Cardiac septum (tissue), 1 donor: ENCODE data around the gene CWC27. TPM values are rescaled to one million over a fixed set of nuclear protein-coding genes. Genes with fewer than 3 reads are reported as not detected.
"Not testable (repeated sequence)": the region's sequence is repeated elsewhere in the genome, so short reads cannot be mapped to it uniquely, and the experiment has no call there.

ENCODE experiments used
- DNase-seq: peaks from one replicate; pipeline ENCODE4 v3.0.0-alpha.2; 2020; ENCODE audit warnings: low spot score
- intact Hi-C: fragments of 100-400 bp; cut with DNase I; formaldehyde crosslinking; loops from one replicate; pipeline ENCODE4 v1.14.0; 2022
- total RNA-seq: library from RNA; stranded (reverse); fragmentation: NEBNext Ultra II Directional; extraction: Animal tissue kit (Norgen Biotek cat#: 25700); gene quantifications from one replicate; pipeline ENCODE4 v1.2.1, GENCODE V29; 2021
- donor health status: DM: no; HTN: no; CAD: no.

The CWC27 gene
- total RNA-seq, 1 donor from 2014 or later, result 19.9 TPM

DNA sequence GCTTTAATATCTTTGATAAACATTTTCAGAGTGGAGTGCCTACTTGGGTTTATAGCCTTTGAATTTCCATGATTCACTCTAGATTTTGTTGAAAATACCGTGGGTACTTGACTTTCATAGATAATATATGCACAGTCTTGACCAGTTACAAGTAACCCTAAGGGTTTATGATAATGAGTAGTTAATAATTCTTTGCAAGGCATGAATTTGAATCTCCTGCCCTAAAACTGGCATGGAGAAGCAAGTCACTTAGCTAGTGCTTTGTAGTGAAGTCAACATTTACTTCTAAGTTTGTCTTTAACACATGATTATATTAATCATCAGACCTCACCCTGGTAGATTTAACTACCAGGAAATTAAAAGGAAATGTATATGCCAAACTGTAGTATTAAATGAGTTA, 115.8 kb downstream of the CWC27 start:
- DNase-seq, result no peak
- intact Hi-C loops, result no loop called here

DNA sequence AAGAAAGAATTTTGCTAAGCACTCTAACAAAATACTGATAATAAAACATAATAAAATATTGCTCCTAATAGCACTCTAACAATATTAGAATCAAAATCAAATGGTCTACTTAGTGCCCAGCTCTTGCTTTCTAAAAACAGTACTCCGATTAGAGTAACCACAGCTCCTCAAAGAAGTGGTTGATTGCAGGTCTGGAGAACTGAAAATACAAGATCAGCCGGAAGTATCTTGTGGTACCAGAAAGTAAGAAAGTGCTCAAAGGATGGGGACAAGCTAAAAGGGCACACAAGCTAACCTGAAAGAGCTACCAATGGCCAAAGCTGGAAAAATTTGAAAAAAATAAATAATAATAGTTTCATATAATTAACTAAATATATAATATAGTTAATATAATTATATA, 119.2 kb downstream of the CWC27 start:
- intact Hi-C loops, result no loop called here
- no peak for DNase-seq

DNA sequence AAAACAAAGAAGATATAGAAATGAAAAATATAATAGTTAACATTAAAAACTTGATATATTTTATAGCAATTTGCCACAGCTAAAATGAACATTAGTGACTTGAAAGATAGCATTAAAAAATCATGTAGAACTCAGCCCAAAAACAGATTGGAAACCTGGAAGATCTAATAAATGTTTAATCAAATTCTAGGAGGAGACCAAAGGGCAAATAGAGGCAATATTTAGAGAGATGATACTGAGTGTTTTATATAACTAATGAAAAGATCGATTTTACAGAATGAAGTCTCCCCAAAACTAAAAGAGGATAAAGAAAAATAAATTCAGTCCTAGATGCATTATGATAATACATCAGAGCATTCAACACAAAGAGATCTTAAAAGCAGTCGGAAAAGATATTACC, 127.0 kb downstream of the CWC27 start:
- intact Hi-C loops, result no loop called here
- DNase-seq, result no peak

DNA sequence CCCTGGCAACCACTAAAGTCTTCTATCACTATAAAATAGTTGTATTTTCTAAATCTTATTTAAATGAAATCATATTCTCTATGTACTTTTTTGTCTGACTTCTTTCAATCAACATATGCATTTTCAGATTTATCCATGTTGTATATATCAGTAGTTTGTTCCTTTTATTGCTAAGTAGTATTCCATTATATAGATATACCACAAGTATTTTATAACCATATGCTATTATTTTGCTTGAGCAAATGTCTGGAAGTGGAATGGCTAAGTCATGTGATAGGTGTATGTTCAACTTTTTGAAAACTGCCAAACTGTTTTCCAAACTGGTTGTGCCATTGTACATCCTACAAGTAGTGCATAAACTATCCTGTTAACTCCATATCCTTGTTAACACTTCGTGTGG, 131.1 kb downstream of the CWC27 start:
- DNase-seq, result no peak
- intact Hi-C loops, result no loop called here

DNA sequence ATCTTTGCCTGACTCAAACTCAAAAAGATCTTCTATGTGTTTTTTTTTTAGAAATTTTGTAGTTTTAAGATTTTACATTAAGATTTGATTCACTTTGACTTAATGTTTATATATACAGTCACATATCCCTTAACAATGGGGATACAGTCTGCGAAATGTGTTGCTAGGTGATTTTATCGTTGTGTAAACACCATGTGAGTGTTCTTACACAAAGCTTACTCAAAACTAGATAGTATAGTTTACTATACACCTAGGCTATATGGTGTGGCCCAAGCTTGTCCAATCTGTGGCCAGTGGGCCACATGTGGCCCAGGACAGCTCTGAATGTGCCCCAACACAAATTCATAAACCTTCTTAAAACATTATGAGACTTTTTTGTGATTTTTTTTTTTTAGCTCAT, 131.9 kb downstream of the CWC27 start:
- intact Hi-C loops, result no loop called here
- DNase-seq, result no peak

DNA sequence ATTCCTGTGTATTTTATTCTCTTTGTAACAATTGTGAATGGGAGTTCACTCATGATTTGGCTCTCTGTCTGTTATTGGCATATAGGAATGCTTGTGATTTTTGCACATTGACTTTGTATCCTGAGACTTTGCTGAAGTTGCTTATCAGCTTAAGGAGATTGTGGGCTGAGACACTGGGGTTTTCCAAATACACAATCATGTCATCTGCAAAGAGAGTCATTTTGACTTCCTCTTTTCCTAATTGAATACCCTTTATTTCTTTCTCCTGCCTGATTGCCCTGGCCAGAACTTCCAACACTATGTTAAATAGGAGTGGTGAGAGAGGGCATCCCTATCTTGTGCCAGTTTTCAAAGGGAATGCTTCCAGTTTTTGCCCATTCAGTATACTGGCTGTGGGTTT, 138.7 kb downstream of the CWC27 start:
- intact Hi-C loops, DNase-seq: not testable (repeated sequence)

DNA sequence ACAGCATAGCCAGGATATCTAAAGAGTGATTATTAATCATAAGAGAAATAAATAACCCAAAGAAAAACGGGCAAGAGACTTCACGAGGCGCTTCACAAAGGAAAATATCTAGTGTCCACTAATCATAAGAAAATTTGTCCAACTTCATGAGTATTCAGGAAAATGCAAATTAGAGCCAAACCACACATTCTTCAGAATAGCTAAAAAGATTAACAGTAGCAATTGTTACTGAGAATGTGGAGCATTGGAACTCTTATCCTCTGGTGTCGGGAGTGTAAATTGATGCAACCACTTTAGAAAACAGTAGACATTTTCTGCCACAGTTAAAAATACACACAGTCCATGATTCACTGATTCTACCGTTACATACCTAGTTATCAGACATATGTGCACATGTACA, 145.7 kb downstream of the CWC27 start:
- no peak for DNase-seq
- intact Hi-C loops, result no loop called here

DNA sequence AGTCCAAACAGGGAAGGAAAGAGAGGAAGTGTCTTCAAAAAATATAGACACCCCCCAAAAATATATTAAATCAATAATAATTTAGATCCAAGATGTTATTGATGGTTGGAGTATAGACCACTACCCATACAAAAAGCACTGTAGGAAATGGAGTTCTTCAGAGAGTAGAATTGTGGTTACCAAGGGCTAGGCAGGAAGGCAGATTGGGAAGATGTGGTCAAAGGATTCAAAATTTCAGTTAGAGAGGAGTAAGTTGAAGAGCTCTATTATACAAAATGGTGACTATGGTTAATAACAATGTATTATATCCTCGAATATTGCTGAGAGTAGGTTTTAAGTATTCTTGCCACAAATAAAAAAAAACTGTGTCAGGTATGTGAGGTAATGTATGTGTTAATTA, 149.4 kb downstream of the CWC27 start:
- DNase-seq, result no peak
- intact Hi-C loops, result no loop called here

DNA sequence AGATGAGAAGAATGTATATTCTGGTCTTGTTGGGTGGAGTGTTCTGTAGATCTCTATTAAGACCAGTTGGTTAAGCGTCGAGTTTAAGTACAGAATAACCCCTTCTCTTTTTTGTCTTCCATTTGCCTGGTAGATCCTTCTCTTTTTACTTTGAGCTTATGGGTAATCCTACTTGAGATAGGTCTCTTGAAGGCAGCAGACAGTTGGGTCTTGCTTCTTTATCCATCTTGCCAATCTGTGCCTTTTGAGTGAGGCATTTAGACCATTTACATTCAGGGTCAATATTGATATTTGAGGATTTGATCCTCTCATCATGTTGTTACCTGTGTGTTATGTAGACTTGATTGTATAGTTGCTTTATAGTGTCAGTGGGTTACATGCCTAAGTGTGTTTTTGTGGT, 152.7 kb downstream of the CWC27 start:
- no peak for DNase-seq
- intact Hi-C loops, result no loop called here

DNA sequence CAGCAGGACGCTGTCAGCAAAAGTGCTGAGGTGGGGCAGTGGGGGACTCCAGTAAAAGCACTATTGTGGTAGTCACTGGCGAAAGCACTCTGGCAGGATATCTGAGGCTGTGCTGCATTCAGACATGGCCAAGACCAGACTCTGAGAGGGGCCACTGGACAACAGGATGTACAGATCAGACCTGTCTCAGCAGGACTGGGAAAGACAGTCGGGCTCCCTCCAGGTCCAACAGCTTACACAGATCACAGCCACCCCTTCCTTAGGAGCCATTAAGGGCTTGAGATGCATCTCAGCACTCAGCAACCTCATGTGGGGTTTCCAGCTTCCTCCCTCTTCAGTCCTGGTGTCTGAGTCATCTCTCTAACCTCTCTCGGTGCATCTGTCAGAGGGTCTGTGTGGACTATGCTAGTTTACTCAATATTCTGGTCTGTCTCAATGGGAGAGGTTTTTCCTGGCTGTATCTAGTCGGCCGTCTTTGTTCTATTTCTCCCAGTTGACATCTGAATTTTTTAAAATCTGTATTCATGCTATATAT, 154.5 kb downstream of the CWC27 start:
- DNase-seq, result no peak
- intact Hi-C loops, result no loop called here

DNA sequence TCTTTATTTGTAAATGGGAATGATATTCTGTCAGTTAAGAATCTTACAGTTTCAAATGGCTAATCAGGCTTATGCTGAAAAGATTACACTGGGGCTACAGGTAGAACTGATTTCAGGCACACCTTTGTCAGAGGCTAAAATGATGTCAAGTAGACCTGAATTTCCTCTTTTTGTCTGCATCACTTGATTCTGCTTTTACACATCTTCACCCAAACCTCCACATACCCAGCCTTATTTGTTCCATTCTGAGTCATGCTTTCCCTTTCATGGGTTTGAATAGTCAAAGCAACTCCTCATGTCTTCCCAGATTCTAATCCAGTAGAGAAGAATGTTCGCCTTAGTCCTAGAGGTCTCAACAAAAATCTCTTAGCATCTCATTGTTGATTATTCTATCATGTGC, 156.4 kb downstream of the CWC27 start:
- intact Hi-C loops, result no loop called here
- DNase-seq, result no peak

DNA sequence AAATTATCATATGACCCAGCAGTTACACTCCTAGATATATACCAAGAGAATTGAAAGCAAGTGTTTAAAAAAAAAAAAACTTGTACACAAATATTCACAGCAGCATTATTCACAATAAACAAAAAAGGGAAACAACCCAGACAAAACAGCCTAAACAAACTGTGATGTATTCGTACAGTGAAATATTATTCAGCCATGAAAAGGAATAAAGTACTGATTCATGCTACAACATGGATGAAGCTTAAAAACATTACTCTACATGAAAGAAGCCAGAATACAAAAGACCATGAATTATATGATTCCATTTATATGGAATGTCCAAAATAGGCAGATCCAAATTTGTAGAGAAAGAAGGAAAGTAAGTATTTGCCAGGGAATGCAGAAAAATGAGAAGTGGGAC, 161.1 kb downstream of the CWC27 start:
- intact Hi-C loops, result no loop called here
- DNase-seq, result no peak

DNA sequence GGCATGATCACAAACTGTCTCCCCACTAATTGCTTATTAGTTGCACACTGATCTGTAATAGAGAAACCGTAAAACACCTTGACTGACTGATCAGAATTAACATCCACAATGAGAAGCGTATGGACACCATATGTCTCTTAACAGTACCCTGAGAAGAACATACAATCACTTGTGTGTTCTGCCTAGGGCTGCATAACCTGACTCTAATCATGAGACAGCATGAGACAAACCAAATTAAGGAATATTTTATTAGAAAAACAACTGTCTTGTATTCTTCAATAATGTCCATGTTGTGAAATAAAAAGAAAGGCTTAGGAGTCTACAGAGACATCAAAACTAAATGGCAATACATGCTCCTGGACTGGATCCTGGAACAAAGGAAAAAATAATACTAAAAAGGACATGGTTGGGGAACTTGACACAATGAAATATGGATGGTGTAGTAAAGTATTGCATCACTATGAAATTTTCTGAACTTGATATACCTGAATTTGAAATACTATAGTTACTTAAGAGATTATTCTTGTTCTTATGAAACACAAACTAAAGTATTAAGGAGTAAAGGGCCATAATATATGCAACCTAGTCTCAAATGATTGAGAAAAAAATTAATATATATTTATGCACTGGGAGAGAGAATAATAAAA, 162.1 kb downstream of the CWC27 start:
- intact Hi-C loops, result no loop called here
- DNase-seq, result no peak

DNA sequence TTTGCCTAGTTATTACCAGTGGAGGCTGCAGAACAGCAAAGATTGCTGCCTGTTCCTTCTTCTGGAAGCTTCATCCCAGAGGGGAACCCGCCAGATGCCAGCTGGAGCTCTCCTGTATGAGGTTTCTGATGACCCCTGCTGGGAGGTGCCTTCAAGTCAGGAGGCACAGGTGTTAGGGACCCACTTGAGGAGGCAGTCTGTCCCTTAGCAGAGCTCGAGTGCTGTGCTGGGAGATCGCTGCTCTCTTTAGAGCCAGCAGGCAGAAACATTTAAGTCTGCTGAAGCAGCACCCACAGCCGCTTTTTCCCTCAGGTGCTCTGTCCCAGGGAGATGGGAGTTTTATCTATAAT, 170.7 kb downstream of the CWC27 start:
- DNase-seq, intact Hi-C loops: not testable (repeated sequence)

DNA sequence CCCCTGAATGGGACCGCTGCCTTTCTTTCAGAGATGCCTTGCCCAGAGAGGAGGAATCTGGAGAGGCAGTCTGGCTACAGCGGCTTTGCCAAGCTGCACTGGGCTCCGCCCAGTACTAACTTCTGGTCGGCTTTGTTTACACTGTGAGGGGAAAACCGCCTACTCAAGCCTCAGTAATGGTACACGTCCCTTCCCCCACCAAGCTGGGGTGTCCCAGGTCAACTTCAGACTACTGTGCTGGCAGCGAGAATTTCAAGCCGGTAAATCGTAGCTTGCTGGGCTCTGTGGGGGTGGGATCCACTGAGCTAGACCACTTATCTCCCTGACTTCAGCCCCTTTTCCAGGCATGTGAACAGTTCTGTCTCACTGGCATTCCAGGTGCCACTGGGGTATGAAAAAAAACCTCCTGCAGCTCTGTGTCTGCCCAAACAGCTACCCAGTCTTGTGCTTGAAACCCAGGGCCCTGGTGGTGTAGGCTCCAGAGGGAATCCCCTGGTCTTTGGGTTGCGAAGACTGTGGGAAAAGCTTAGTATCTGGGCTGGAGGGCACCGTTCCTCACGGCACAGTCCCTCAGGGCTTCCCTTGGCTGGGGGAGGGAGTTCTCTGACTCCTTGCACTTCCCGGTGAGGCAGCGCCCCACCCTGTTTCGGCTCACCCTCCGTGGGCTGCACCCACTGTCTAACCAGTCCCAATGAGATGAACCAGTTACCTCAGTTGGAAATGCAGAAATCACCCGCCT, 171.2 kb downstream of the CWC27 start:
- no peak for DNase-seq
- intact Hi-C loops, result loop anchor here (10.0 kb wide), 1 partner anchor 105 kb away; no protein-coding TSS in a partner anchor

DNA sequence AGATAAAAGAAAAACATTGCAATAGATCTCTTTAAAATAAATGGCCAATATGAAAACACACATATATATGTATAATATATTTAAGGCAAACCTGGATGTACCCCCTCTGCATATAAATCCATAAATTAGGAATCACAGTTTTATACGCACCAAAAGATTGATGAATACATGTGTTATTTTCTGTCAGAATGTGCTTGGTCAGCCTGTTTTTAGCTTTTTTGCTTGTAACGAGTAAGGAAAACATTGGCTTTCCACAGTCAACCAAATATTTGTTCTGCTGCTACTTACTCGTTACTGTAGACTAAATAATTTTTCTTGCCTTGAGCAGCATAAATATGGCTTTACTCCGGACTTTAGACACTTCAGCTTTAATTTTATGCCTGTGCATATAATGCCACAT, 173.7 kb downstream of the CWC27 start:
- DNase-seq, result no peak
- intact Hi-C loops, result loop anchor here (10.0 kb wide), 1 partner anchor 108 kb away; no protein-coding TSS in a partner anchor

DNA sequence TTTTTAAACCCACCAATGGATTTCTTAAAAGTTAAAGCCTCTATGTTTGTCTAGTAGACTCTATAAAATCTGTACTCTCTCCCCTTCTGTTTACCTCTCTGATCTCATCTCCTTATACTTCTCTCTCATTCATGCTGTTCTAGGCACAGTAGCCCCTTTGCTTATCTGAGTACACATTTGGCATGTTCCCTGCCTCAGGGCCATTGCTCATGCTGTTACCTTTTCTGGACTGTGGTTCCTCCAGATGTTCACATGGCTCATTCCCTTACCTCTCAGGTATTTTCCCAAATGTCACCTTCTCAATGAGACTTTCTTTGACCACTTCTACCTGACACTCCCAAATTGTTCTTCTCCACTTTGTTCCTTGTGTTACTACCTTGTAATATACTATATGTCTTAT, 176.1 kb downstream of the CWC27 start:
- no peak for DNase-seq
- intact Hi-C loops, result loop anchor here (10.0 kb wide), 1 partner anchor 110 kb away; no protein-coding TSS in a partner anchor

DNA sequence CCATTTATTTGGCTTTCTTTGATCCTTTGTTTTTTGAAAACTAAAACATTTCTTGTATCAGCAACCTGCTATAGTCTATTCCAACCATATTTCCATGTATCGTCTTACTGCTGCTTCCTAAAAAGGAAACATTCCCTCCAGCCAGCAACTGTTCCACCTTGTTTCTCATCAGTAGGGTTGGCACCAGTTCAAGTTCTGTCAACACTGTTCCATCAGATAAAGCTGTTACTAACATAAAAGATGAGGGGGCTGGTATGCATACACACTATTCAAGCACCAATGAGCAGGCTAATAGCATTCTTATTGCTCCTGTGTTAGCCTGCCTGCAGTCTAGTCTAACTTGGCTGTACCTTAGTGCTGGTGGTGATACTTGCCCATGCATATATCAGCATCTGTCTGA, 178.3 kb downstream of the CWC27 start:
- intact Hi-C loops, result loop anchor here (10.0 kb wide), 1 partner anchor 112 kb away; no protein-coding TSS in a partner anchor
- no peak for DNase-seq

DNA sequence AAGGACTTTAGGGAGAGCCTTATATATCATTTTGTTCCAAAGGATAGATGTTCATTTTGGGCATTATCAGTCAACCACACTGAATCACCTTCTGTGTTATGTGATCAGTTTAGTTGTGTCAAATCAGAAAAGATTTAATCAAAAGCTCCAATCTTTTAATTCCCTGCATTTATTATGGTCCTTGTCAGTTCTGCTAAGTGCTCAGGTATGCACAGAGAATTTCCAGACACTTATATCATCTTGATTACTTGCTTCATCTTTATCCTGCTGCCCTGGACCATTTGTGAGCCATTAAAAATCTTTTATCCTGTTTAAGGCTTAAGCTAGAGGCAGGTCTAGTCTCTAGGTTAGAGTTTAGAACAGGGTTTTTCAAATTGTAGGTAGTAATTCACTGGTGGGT, 179.1 kb downstream of the CWC27 start:
- intact Hi-C loops, result loop anchor here (10.0 kb wide), 1 partner anchor 113 kb away; no protein-coding TSS in a partner anchor
- no peak for DNase-seq

DNA sequence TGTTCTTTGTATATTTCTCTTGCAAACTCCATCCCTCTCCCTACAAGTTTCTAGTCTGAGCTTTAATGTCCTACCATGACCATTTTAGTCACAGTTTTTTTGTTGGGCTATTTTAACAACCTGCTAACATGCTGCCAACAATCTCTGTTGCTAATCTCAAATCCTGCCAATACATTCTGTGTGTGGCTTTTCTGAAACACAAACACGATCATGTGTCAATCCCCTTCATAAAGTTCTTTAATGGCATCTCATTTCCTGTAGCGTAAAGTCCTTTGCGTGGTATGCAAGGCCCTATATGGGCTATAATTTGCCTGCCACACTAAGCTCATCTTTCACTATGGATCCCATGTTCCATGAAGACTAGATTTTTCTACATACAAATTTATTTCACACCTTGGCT, 180.6 kb downstream of the CWC27 start:
- DNase-seq, result no peak
- intact Hi-C loops, result loop anchor here (10.0 kb wide), 1 partner anchor 115 kb away; no protein-coding TSS in a partner anchor
